Vagina (tissue), 2 donors: ENCODE results near the gene PHACTR3. TPM values are rescaled to one million over a fixed set of nuclear protein-coding genes. Genes with fewer than 3 reads are reported as not detected.

Source experiments
- DNase-seq, 2 donors: peaks; one replicate each; pipeline ENCODE4 v3.0.0-alpha.2; 2017; ENCODE audit errors: extremely low spot score in 2 of 2
- H3K27ac ChIP-seq: fragments of 200-600 bp; sonication (generic); one replicate; pipeline ENCODE4 v1.5.1; 2019
- H3K27me3 ChIP-seq: fragments of 200-600 bp; sonication (generic); one replicate; pipeline ENCODE4 v1.5.1; 2019
- H3K36me3 ChIP-seq, 2 donors: fragments of 200-600 bp; sonication (generic); one replicate each; pipeline ENCODE4 v1.5.1; 2017 to 2019
- H3K4me1 ChIP-seq: fragments of 200-600 bp; sonication (generic); one replicate; pipeline ENCODE4 v1.5.1; 2019
- H3K4me3 ChIP-seq, 2 donors: fragments of 200-600 bp; sonication (generic); 1 replicate in 1 of 2; 2 replicates in 1 of 2; pipeline ENCODE4 v1.5.1; 2016 to 2019
- H3K9me3 ChIP-seq: fragments of 200-600 bp; sonication (generic); one replicate; pipeline ENCODE4 v1.5.1; 2019
- CTCF ChIP-seq, 3 experiments: fragments of 450-650 bp in 2 of 3; fragments of 200-600 bp in 1 of 3; sonication (generic) in 1 of 3; IDR thresholded peaks; one replicate each; pipeline ENCODE4 v1.5.1; 2017 to 2019; ENCODE audit warnings: antibody characterized with exemption in 3 of 3, mild to moderate bottlenecking in 2 of 3, moderate library complexity in 2 of 3
- POLR2A ChIP-seq, 2 donors: fragments of 450-650 bp; IDR thresholded peaks; one replicate each; pipeline ENCODE4 v1.6.1; 2017; ENCODE audit warnings: antibody characterized with exemption in 2 of 2, mild to moderate bottlenecking in 2 of 2, moderate library complexity in 2 of 2
- POLR2AphosphoS5 ChIP-seq, 2 donors: sonication (generic); formaldehyde crosslinking; IDR thresholded peaks; one replicate each; pipeline ENCODE4 v1.9.0; 2017; ENCODE audit warnings: antibody characterized with exemption in 2 of 2, mild to moderate bottlenecking in 2 of 2, low read depth in 1 of 2; ENCODE audit not compliant: insufficient read depth in 1 of 2
- intact Hi-C: fragments of 100-400 bp; cut with DNase I; formaldehyde crosslinking; loops from one replicate; pipeline ENCODE4 v1.15.1; 2023
- total RNA-seq: library from RNA; depleted of rRNA; stranded (reverse); fragments of >200 nt; gene quantifications from one replicate; pipeline ENCODE4 v1.2.3, GENCODE V29; 2016

Gene PHACTR3
- total RNA-seq, 1 donor from 2014 or later = 8.3 TPM

DNA sequence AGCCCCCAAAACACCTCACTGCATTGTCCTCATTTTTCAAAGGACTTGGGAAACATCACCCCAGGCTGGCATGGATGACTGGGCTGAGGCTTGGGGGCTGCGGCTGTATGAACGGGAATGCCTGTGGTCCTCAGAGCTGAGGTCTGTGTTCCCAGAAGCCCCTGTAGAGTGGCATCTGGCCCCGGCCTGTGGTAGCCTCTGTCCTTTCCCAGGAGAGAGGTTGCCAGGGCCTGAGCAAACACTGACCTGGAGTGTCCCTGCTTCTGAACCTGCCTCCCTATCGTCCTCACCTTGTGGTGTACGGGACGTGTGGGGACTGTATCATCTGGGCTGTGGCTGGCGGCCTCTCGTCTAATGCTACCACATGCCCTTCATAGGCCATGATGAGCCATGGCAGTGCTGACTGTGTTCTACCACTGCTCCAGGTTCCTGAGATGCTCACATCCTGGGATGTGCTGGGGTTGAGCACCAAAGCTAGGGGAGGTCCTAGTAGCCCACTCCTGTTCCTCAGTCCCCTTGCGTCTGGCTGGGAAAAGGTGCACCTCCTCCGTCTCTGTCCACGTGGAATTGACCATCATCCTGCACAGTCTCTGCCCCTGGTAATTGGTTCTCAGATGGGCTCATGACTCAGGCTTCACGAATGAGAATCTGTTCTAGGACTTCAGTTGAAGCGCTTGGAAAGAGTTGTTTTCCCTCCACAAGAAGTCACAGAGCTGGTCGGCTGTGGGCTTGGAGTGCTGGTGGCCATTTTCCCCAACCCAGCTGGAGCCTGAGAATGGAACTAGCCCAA lies 27.6 kb downstream of the PHACTR3 start:
- Histone ChIP-seq H3K9me3 (no peaks in the 10 kb centered on the region), H3K27me3 (no peaks in the 10 kb centered on the region), H3K36me3 (no peaks in the 10 kb centered on the region), H3K4me1 (no peaks in the 10 kb centered on the region), H3K27ac (no peak overlapping the region), H3K4me3 (no peak overlapping the region)
- intact Hi-C loops = no loop called here
- DNase-seq = peak; percentile 67 to 74
- no peak for TF ChIP-seq POLR2AphosphoS5 (IDR thresholded peaks at IDR 0.05; ENCODE audit: insufficient read depth in 1 of 2, low read depth in 1 of 2)
- no peak for TF ChIP-seq CTCF (IDR thresholded peaks at IDR 0.05)
- no peak for TF ChIP-seq POLR2A (IDR thresholded peaks at IDR 0.05)

- Histone ChIP-seq H3K9me3 (no peaks in the 10 kb centered on the region), H3K27ac (no peak overlapping the region), H3K4me3 (no peak overlapping the region), H3K27me3 (no peaks in the 10 kb centered on the region), H3K4me1 (no peaks in the 10 kb centered on the region), H3K36me3 (no peaks in the 10 kb centered on the region)
- intact Hi-C loops = no loop called here
- no peak for TF ChIP-seq POLR2A (IDR thresholded peaks at IDR 0.05)
- TF ChIP-seq POLR2AphosphoS5 (IDR thresholded peaks at IDR 0.05; ENCODE audit: insufficient read depth in 1 of 2, low read depth in 1 of 2) = no peak
- TF ChIP-seq CTCF (IDR thresholded peaks at IDR 0.05) = no peak
- peak; percentile 46 to 60 for DNase-seq
Observed at GRCh38 chr20:59632541-59633113, 28.3 kb downstream of the PHACTR3 start.

- intact Hi-C loops = no loop called here
Observed at GRCh38 chr20:59633656-59634251, 29.4 kb downstream of the PHACTR3 start.

GRCh38 chr20:59634435-59635005 lies 30.2 kb downstream of the PHACTR3 start:
- DNase-seq = peak; percentile 27 to 72
- H3K9me3 ChIP-seq = no peaks in the 10 kb centered on the region
- TF ChIP-seq POLR2AphosphoS5 (IDR thresholded peaks at IDR 0.05; ENCODE audit: insufficient read depth in 1 of 2, low read depth in 1 of 2) = no peak
- no peak for TF ChIP-seq POLR2A (IDR thresholded peaks at IDR 0.05)
- no peak for TF ChIP-seq CTCF (IDR thresholded peaks at IDR 0.05)
- H3K4me1 ChIP-seq = no peaks in the 10 kb centered on the region
- intact Hi-C loops = no loop called here
- H3K27ac ChIP-seq = no peak overlapping the region
- H3K27me3 ChIP-seq = no peaks in the 10 kb centered on the region
- no peak overlapping the region for H3K4me3 ChIP-seq
- H3K36me3 ChIP-seq = no peaks in the 10 kb centered on the region

More at GRCh38 chr20:59633656-59634251, 29.4 kb downstream of the PHACTR3 start:
- TF ChIP-seq POLR2AphosphoS5 (IDR thresholded peaks at IDR 0.05; ENCODE audit: insufficient read depth in 1 of 2, low read depth in 1 of 2) (no peak), CTCF (IDR thresholded peaks at IDR 0.05) (no peak), POLR2A (IDR thresholded peaks at IDR 0.05) (no peak)
- no peak overlapping the region for H3K4me3 ChIP-seq
- no peak for DNase-seq
- no peaks in the 10 kb centered on the region for H3K9me3 ChIP-seq
- H3K27ac ChIP-seq = no peak overlapping the region
- H3K36me3 ChIP-seq = no peaks in the 10 kb centered on the region
- no peaks in the 10 kb centered on the region for H3K27me3 ChIP-seq
- H3K4me1 ChIP-seq = no peaks in the 10 kb centered on the region
